ENCODE data around the gene TMEM39B.
"Not testable (repeated sequence)": the region's sequence is repeated elsewhere in the genome, so short reads cannot be mapped to it uniquely, and the experiment has no call there.

Gene TMEM39B

DNA sequence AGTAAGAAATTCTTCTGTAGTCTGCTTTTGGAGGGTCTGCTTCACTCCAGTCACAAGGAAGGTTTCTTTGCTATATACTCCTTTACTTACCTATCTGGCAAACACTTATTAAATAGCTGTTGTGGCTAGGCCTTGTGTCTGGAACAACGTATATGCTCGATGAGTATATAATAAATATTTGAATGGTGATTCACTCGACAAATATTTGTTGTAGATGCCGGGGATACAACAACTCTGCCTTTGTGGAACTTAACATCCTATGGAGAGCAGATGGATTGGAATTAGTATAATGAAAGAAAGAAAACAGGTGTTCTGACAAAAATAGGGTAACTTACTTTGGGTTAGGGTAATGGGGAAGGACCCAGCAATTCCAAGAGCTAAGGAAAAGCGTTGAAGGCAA, 66.2 kb downstream of the TMEM39B start:
- H3K4me3 ChIP-seq (ENCODE audit: control insufficient read depth, low read depth, low read length), result no peak overlapping the region
- TF ChIP-seq CTCF (conservative IDR thresholded peaks at IDR 0.05; ENCODE audit: control insufficient read depth, insufficient read depth, low read depth, low read length), result no peak
- peak; percentile 41 for DNase-seq (ENCODE audit: low read depth)

- H3K4me3 ChIP-seq (ENCODE audit: control insufficient read depth, low read depth, low read length), result no peak overlapping the region
- TF ChIP-seq CTCF (conservative IDR thresholded peaks at IDR 0.05; ENCODE audit: control insufficient read depth, insufficient read depth, low read depth, low read length), result no peak
- DNase-seq (ENCODE audit: low read depth), result peak; percentile 87
Observed at GRCh38 chr1:32142446-32143301, 69.9 kb downstream of the TMEM39B start.

DNA sequence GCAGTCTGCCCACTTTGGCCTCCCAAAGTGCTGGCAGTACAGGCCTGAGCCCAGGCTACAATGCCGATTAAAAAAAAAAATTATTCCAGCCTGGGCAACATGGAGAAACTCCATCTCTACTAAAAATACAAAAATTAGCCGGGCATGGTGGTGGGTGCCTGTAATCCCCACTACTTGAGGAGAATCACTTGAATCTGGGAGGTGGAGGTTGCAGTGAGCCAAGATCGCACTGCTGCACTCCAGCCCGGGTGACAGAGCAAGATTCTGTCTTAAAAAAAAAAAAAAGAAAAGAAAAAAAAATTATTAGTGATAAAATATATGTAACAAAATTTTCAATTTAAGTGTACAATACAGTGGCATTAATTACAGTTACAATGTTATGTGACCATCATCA, 70.6 kb downstream of the TMEM39B start:
- H3K4me3 ChIP-seq (ENCODE audit: control insufficient read depth, low read depth, low read length), result not testable (repeated sequence)

DNA sequence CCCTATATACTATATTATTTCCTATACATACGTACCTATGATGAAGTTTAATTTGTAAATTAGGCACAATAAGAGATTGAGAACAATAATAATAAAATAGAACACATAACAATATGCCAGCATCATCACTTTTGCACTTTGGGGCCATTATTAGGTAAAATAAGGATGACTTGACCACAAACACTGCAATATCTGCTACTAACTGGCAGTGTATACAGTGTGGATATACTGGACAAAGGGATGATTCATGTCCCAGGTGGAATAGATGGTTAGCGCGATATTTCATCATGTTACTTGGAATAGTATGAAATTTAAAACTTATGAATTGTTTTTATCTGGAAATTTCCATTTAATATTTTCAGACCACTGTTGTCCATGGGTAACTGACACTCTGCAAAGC, 71.3 kb downstream of the TMEM39B start:
- DNase-seq (ENCODE audit: low read depth), result peak; percentile 61
- no peak for TF ChIP-seq CTCF (conservative IDR thresholded peaks at IDR 0.05; ENCODE audit: control insufficient read depth, insufficient read depth, low read depth, low read length)
- no peak overlapping the region for H3K4me3 ChIP-seq (ENCODE audit: control insufficient read depth, low read depth, low read length)

More for the DNA sequence above, 70.6 kb downstream of the TMEM39B start:
- DNase-seq (ENCODE audit: low read depth), result not testable (repeated sequence)

- not testable (repeated sequence) for H3K4me3 ChIP-seq (ENCODE audit: control insufficient read depth, low read depth, low read length); DNase-seq (ENCODE audit: low read depth)
Observed at GRCh38 chr1:32147799-32148198, 75.1 kb downstream of the TMEM39B start.

DNA sequence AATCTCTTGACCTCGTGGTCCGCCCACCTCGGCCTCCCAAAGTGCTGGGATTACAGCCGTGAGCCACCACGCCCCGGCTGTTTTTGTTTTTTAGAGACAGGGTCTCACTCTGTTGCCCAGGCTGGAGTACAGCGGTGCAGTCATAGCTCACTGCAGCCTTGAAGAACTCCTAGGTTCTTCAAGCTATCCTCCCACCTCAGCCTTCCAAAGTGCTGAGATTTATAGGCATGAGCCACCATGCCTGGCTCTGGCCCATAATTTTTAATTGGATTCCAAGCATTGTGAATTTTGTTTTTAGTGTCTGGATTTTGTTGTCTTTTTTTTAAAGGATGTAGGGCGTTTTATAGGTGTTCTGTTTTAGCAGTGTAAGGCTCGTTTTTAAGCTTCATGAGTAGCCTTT, 78.1 kb downstream of the TMEM39B start:
- no peak for TF ChIP-seq CTCF (conservative IDR thresholded peaks at IDR 0.05; ENCODE audit: control insufficient read depth, insufficient read depth, low read depth, low read length)
- DNase-seq (ENCODE audit: low read depth), result peak; percentile 51
- no peak overlapping the region for H3K4me3 ChIP-seq (ENCODE audit: control insufficient read depth, low read depth, low read length)

DNA sequence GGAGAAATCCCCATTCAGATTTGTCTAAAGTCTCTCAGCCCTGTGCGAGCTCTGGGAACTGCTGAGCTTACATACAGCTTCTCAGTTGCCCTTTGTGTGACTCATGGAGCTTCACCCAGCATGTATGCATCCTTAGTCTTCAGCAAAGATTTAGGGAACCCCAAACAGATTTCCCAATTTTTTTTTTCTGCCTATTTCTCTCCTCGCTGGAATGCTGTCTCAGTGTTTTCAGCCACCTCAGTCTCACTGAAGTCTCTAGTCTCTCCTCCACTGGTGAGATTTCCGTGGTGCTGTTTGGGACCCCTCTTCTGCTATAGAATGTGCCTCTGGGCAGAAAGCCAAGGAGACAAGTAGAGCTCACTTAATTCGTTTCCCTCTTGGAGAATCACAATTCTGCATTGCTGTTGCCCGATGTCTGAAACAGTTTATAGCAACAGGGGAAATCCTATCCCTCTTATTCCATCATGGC, 78.6 kb downstream of the TMEM39B start:
- H3K4me3 ChIP-seq (ENCODE audit: control insufficient read depth, low read depth, low read length), result no peak overlapping the region
- DNase-seq (ENCODE audit: low read depth), result peak; percentile 79
- TF ChIP-seq CTCF (conservative IDR thresholded peaks at IDR 0.05; ENCODE audit: control insufficient read depth, insufficient read depth, low read depth, low read length), result no peak
